SU-DHL-6 (cell line): ENCODE results near the gene SPDYE1.

Source experiments
- EZH2phosphoT487 ChIP-seq: fragments of 200-600 bp; sonication (generic), shearing (Covaris generic); conservative IDR thresholded peaks from 2 replicates; pipeline ENCODE4 v1.6.1; 2018; ENCODE audit warnings: mild to moderate bottlenecking, antibody characterized with exemption, low read length, moderate library complexity, mixed read lengths
- TF ChIP-seq, protein P1 (sequence below): fragments of 200-600 bp; sonication (generic); IDR thresholded peaks from one replicate; pipeline ENCODE4 v1.5.1; 2017; ENCODE audit warnings: antibody characterized with exemption, mild to moderate bottlenecking, low read length, moderate library complexity; ENCODE audit not compliant: insufficient read depth, poor library complexity, severe bottlenecking

- TF ChIP-seq, protein P1, sequence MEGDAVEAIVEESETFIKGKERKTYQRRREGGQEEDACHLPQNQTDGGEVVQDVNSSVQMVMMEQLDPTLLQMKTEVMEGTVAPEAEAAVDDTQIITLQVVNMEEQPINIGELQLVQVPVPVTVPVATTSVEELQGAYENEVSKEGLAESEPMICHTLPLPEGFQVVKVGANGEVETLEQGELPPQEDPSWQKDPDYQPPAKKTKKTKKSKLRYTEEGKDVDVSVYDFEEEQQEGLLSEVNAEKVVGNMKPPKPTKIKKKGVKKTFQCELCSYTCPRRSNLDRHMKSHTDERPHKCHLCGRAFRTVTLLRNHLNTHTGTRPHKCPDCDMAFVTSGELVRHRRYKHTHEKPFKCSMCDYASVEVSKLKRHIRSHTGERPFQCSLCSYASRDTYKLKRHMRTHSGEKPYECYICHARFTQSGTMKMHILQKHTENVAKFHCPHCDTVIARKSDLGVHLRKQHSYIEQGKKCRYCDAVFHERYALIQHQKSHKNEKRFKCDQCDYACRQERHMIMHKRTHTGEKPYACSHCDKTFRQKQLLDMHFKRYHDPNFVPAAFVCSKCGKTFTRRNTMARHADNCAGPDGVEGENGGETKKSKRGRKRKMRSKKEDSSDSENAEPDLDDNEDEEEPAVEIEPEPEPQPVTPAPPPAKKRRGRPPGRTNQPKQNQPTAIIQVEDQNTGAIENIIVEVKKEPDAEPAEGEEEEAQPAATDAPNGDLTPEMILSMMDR, result no peak
- TF ChIP-seq EZH2phosphoT487, result no peak
Measured at GRCh38 chr7:43952028-43952427, 45.7 kb upstream of the SPDYE1 start.
